GM13977 (cell line): ENCODE measurements around the gene ITFG1.

Source experiments
- DNase-seq: peaks from one replicate; pipeline ENCODE4 v3.0.0; 2012; ENCODE audit warnings: low spot score
- CTCF ChIP-seq: IDR thresholded peaks from 2 replicates; pipeline ENCODE4 v1.5.1; 2012; ENCODE audit warnings: mild to moderate bottlenecking, control low read depth; ENCODE audit not compliant: insufficient read depth; ENCODE audit errors: extremely low read depth, missing control alignments
- in situ Hi-C: fragments of 300-500 bp; cut with MboI; formaldehyde crosslinking; loops from one replicate; pipeline ENCODE4 v1.12.0; 2022; ENCODE audit warnings: low sequenced_read_pairs, low pct_unique_long_range_greater_than_20kb, mixed read lengths, inconsistent platforms; ENCODE audit not compliant: unreplicated experiment

The ITFG1 gene

GRCh38 chr16:47465919-47466630, 5.2 kb upstream of the ITFG1 start:
- TF ChIP-seq CTCF: no peak
- no peak for DNase-seq
- in situ Hi-C loops: no loop called here

GRCh38 chr16:47463771-47464624, 3.1 kb upstream of the ITFG1 start:
- no peak for DNase-seq
- in situ Hi-C loops: no loop called here
- no peak for TF ChIP-seq CTCF

- in situ Hi-C loops: no loop called here
- DNase-seq: peak; percentile 44
- no peak for TF ChIP-seq CTCF
These were observed 869 bp upstream of the ITFG1 start for GRCh38 chr16:47461598-47462266.

GRCh38 chr16:47460359-47460710, 528 bp downstream of the ITFG1 start:
- DNase-seq: no peak
- no peak for TF ChIP-seq CTCF
- in situ Hi-C loops: no loop called here

GRCh38 chr16:47459603-47460002, 1.3 kb downstream of the ITFG1 start:
- DNase-seq: no peak
- no peak for TF ChIP-seq CTCF
- in situ Hi-C loops: no loop called here

- no peak for DNase-seq
- no peak for TF ChIP-seq CTCF
- in situ Hi-C loops: no loop called here
These were observed 2.5 kb downstream of the ITFG1 start for GRCh38 chr16:47458331-47458730.
